Transverse colon (tissue), 4 donors: Measurements from ENCODE around the gene HIVEP3.

ENCODE experiments used
- CTCF ChIP-seq, 5 experiments: fragments of 200-600 bp in 3 of 5; fragments of 450-650 bp in 2 of 5; sonication (generic) in 3 of 5; IDR thresholded peaks; 1 replicate in 2 of 5; 2 replicates in 3 of 5; pipeline ENCODE4 v1.5.1; 2016 to 2017; ENCODE audit warnings: antibody characterized with exemption in 5 of 5, inconsistent platforms in 3 of 5, mild to moderate bottlenecking in 2 of 5, moderate library complexity in 1 of 5
- POLR2A ChIP-seq: fragments of 450-650 bp; IDR thresholded peaks from one replicate; pipeline ENCODE4 v1.6.1; 2016; ENCODE audit warnings: antibody characterized with exemption, mild to moderate bottlenecking, moderate library complexity
- POLR2AphosphoS5 ChIP-seq, 3 donors: sonication (generic); formaldehyde crosslinking; IDR thresholded peaks; one replicate each; pipeline ENCODE4 v1.6.1; 2016; ENCODE audit warnings: antibody characterized with exemption in 3 of 3

- TF ChIP-seq POLR2AphosphoS5 (IDR thresholded peaks at IDR 0.05): no peak
- no peak for TF ChIP-seq CTCF (IDR thresholded peaks at IDR 0.05)
- TF ChIP-seq POLR2A: no peak
Measured at GRCh38 chr1:41864471-41865040, 54.2 kb downstream of the HIVEP3 start.
